Activated T-cell treated with anti-CD3 and anti-CD28 coated beads, Interleukin-2, amount 50 U/mL, for 48 hours (primary cell): ENCODE data around the gene BDH1.
"Not testable (repeated sequence)": the region's sequence is repeated elsewhere in the genome, so short reads cannot be mapped to it uniquely, and the experiment has no call there.

Experiments used
- DNase-seq, 2 experiments: peaks; one replicate each; pipeline ENCODE4 v3.0.0-alpha.2; 2020

BDH1 gene

GRCh38 chr3:197482001-197482400, 73.8 kb downstream of the BDH1 start:
- DNase-seq: no peak

- no peak for DNase-seq
These were observed 75.4 kb downstream of the BDH1 start for GRCh38 chr3:197480320-197480719.

DNA sequence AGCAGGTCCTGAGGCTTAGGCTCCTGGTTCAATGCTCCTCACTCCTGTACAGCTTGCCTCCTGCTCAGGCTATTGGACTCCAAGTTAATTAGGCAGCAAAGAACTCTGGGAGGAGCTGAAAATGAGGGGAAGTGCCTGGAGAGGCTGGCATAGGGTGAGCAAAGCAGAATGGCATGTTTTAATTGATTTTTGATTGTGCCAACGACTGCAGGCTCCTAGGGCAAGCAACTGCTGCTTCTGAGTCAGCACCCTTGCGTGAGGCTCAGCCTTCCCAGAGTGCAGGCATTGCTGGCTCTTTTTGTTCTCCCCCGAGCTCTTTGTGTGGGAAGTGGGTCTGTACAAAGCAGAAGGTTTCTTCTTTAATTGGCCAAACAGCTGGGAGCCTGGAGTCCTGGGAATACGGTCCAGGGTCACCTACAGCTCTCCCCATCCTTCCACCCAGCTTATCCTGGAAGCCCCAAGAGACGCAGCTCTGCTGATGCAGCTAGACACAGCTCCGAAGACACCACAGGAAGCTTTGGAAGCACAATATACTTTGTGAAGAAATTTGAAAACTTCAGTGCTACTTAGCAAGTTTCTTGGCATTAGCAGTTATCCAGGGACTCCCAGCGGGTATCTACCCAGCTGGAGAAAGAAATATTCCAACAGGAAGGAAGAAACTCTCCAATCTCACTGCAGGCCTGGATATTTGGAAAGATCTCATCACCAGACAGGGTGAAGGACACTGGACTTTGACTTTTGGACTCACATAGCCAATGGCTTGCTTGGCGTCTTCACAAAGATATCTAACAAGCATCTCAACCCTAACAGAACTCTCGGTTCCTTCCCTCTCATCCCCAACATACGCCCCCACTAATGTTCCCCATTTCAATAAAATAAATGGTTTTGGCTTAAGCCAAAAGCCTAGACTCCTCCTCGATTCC, 76.8 kb downstream of the BDH1 start:
- no peak for DNase-seq

DNA sequence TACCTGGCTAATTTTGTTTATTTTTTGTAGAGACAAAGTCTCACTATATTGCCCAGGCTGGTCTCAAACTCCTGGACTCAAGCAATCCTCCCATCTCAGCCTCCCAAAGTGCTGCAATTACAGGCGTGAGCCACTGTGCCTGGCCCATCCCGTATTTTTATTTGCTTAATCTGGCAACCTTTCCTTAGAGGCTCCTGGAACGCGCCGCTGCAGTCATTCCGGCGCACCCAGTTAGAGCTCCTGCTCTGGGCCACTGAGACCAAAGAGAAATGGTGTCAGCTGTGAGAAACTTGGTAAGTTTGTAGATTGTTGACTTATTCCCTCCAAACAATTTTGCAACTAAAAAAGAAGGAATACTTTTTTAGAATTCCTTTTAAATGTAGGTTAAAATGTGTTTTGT, 78.0 kb downstream of the BDH1 start:
- DNase-seq: not testable (repeated sequence)

- no peak for DNase-seq
These were observed 79.7 kb downstream of the BDH1 start for GRCh38 chr3:197475997-197476525.

GRCh38 chr3:197475514-197475913, 80.3 kb downstream of the BDH1 start:
- no peak for DNase-seq

GRCh38 chr3:197472151-197472550, 83.6 kb downstream of the BDH1 start:
- DNase-seq: no peak

GRCh38 chr3:197471221-197472010, 84.4 kb downstream of the BDH1 start:
- DNase-seq: no peak

DNA sequence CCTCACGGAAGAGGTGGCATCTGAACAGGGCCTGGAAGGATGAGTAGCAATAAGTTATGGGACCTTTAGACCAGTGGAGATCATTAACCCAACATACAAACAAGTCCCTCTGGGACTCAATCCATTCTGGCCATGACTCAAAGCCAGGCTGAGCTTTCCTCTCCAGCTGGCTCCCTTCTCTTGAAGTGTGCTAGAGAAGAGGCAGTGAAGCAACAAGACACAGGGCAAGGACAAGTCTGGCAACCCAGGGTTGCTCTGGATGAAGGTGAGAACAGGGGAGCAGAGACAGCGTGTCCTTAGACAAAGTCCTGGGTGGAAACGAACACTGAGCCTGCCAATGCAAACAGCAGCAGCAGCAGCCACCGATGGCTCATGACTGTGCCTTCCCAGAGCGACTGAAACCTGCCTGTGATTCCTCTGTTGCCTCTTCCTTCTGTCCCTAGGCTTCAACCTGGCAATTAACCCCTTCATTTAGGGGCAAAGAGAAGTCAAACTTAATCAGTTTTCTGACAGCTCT, 86.8 kb downstream of the BDH1 start:
- DNase-seq: no peak

- no peak for DNase-seq
These were observed 87.6 kb downstream of the BDH1 start for GRCh38 chr3:197468167-197468566.

DNA sequence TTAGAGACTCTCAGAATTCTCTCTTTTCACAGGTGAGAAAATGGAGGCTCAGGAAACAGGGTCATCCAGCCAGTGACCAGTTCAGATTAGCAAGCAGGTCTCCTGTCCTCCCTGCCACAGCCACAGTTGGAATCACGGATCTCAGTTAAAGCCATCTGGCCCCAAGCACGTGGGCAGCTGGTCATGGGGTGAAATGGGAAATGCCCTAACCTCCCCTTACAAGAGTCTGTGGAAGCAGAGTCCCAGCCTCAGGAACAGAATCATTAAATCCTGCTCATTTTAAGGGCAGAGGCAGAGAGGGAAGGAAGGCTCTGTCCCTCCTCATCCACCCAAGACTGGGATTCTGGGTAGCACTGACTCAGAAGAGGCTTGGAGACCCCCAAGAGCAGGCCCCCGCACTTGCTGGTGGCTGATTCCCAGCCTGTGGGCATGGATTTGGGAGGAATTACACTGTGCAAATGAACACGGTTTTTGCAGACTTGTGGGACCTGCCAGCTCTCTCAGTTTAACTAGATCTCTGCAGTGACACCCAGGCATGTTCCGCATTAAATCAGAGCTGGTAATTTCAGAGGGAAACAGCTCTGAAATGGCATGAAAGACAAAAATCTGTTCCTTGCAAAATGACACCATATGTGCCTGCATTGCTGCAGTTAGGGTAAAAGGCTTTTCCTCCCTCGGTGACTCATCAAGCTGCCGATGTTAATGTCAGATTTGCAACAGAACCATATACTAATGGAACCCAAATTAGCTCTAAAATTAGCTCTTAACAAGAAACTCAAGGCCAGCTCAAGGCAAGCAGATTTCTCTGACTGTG, 89.0 kb downstream of the BDH1 start:
- no peak for DNase-seq

DNA sequence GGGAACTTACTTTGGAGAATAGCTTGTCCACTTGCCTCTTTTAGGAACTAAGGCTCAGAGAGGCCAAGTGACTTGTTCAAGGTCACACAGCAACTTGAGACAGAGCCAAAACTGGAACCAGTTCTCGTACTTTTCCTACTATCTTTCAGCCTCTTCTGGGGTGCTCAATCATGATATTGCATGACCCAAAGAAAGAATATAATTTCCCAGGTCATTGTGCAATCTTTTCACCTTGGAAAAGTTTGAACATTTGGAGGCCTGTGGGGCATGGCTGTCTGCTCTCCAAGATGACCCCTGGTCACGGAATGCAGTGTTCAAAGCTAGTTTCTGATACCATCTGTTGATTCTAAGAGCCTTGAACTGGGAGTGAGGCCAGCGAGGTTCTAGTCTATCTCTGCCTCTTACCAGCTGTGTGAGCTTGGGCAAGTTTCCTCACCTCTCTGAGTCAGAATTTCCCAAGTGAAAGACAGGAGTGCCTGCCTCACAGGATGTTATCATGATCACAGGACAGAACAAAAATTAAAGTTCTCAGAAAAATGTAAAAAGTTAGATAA, 89.7 kb downstream of the BDH1 start:
- no peak for DNase-seq

DNA sequence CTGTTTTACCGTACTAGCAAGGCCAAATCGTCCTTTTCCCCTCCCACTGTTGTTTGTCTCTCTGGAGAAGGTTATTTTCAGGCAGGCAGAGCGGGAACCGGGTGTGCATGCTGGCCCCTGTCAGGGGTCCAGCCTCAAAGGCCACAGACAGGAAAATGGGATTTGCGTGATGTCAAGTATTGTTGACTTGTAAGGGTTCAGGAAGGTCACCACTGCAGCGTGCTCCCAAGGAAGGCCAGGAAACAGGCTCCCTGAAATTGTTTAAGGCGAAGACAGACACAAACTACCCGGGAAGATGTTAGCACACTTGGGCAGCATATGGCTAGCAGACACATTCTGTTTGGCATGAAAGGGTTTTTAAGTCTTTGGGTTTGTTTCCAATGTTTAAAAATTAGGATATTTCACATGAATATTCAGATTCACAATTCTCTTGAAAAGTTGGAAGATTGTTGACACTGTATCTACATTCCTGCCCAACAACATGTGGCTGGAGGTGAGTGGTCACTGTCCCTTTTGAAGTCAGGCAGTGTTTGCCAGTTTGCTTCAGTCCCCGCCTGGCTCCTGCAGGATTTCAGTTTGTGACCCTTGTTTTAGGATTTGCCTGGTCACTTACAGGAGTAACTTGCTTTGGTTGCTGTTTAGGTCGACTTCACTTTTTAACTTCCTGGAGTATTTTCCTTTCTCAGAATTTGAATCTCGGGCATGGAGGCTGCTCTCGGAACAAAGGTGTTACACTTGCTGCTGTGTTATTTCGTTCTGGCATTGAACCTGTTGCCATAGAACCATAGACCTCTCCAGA, 90.4 kb downstream of the BDH1 start:
- no peak for DNase-seq

DNA sequence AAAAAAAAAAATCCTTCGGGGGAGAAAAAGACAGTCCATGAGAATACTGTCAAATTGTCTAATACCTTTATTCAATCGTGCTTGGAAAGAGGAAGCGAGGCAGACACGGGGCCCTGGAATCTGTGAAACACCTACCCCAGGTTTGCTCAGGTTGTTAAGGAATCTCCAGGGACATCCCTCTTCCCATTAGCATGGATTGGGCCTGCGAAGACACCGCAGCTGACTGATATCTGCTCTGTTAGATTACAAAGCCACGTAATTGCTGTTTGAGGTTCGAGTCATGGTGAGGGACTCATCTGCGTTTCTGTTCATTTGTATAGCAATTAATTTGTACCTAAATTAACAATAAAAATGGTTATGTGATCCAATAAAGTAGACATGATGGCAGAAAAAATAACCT, 91.0 kb downstream of the BDH1 start:
- DNase-seq: no peak

DNA sequence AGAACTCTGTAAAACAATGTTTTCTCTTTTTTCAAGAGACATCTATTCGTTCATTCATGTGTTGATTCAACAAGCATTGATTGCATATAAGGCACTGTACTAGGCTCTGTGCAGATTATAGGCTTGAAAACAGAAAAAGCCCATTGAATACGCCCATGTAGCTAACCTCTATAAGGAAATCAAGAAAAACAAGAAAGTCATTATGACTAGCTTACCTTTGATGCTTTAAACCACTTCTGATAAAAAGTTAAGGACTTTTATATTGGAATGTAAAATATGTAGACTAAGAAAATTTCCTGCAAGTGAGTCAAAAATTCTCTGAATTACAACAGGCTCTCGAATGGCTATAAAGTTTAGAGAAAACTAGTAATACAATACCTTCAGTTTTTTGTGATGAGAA, 92.5 kb downstream of the BDH1 start:
- DNase-seq: no peak

DNA sequence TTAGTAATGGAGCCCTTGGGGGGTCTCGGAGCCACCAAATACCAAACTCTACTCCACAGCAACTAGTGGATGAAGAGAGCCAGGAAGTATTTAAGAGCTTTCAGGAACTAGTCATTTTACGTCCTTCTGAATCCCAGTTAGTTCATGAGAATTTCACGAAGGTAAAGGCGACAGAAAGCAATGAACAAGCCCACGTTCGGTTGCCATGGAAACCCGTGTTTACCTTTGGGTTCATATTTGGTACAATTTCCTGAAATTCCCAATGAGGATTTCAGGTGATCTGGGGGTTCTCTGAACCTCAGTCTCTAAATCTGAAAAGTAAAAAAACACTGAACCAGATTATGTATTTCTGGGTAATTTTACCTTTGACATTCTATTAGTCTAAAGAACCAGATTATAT, 93.0 kb downstream of the BDH1 start:
- no peak for DNase-seq

DNA sequence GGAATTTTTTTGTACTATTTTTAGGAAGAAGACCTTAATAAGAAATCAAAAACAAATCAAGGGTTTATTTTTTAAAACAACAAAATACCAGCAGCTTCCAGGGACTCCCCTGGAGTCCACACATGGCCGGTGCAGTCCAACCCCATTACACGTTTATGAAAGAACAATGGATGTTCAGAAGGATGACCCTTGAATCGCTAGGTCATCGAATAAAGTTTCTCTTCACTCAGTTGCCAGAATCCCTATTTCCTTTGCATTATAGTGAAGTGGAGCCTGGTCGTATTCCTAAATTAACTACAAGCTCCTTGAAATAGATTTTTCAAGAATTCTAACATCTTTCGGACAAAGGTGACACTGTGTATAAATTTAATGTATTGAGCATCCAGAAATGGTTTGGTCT, 95.1 kb downstream of the BDH1 start:
- DNase-seq: no peak

DNA sequence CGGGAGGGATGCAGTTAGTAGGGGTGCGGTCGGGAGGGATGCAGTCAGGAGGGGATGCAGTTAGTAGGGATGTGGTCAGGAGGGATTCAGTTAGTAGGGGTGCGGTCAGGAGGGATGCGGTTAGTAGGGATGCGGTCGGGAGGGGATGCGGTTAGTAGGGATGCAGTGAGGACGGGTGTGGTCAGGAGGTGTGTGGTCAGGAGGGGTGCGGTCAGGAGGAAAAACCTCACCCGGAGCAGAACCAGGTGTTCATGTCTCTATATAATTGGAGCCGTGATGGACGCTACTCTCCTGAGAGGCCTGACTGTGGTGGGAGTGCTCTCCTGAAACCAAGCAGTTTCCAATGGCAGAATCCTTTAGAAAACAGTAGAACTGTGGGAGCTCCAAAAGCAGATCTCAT, 95.8 kb downstream of the BDH1 start:
- no peak for DNase-seq
